ENCODE data around the gene MRPS18A. TPM values are rescaled to one million over a fixed set of nuclear protein-coding genes. Genes with fewer than 3 reads are reported as not detected.
"Not testable (repeated sequence)": the region's sequence is repeated elsewhere in the genome, so short reads cannot be mapped to it uniquely, and the experiment has no call there.

MRPS18A gene
- total RNA-seq, 2 experiments from 2014 or later = 41.0 to 47.4 TPM

GRCh38 chr6:43669922-43670622 lies 17.5 kb downstream of the MRPS18A start:
- no peak overlapping the region for H3K4me3 Mint-ChIP-seq
- H3K4me1 Mint-ChIP-seq = peaks cover 33% of the 10 kb centered on the region
- H3K9me3 Mint-ChIP-seq (ENCODE audit: low read depth) = no peaks in the 10 kb centered on the region
- peaks cover 6% of the 10 kb centered on the region for H3K36me3 Mint-ChIP-seq
- CTCF ChIA-PET = interaction anchor here (0.6 to 6.6 kb wide), 14 partner anchors 9 to 1853 kb away, joined by 3 to 52 read pairs (median 4); partner anchors contain the start of genes GTPBP2, MRPS18A, RSPH9 and VEGFA
- ATAC-seq (peak; percentile 63), DNase-seq (peak; percentile 60)
- peak overlapping the region; percentile 57 for H3K27ac Mint-ChIP-seq
- peaks cover 4% of the 10 kb centered on the region for H3K27me3 Mint-ChIP-seq

- peak overlapping the region; percentile 57 for H3K27ac Mint-ChIP-seq
Measured at GRCh38 chr6:43669050-43669921, 18.3 kb downstream of the MRPS18A start.

GRCh38 chr6:43668151-43669028 lies 19.2 kb downstream of the MRPS18A start:
- H3K4me3 Mint-ChIP-seq = no peak overlapping the region
- peaks cover 9% of the 10 kb centered on the region for H3K27me3 Mint-ChIP-seq
- ATAC-seq (peak; percentile 50), DNase-seq (peak; percentile 65)
- H3K9me3 Mint-ChIP-seq (ENCODE audit: low read depth) = no peaks in the 10 kb centered on the region
- CTCF ChIA-PET = interaction anchor here (0.7 to 6.6 kb wide), 21 partner anchors 9 to 412 kb away, joined by 3 to 54 read pairs (median 7); partner anchors contain the start of genes MAD2L1BP, MRPS18A, RSPH9 and VEGFA
- peaks cover 33% of the 10 kb centered on the region for H3K4me1 Mint-ChIP-seq
- H3K27ac Mint-ChIP-seq = peak overlapping the region; percentile 46
- H3K36me3 Mint-ChIP-seq = peaks cover 4% of the 10 kb centered on the region

More at GRCh38 chr6:43669050-43669921, 18.3 kb downstream of the MRPS18A start:
- Mint-ChIP-seq H3K9me3 (ENCODE audit: low read depth) (no peaks in the 10 kb centered on the region), H3K27me3 (peaks cover 7% of the 10 kb centered on the region), H3K4me1 (peaks cover 33% of the 10 kb centered on the region), H3K36me3 (peaks cover 6% of the 10 kb centered on the region), H3K4me3 (no peak overlapping the region)
- ATAC-seq (no peak), DNase-seq (no peak)
- CTCF ChIA-PET = interaction anchor here (0.6 to 6.6 kb wide), 14 partner anchors 9 to 1852 kb away, joined by 3 to 52 read pairs (median 4); partner anchors contain the start of genes RSPH9 and VEGFA

- no peak overlapping the region for H3K4me3 Mint-ChIP-seq
- H3K27me3 Mint-ChIP-seq = peaks cover 11% of the 10 kb centered on the region
- peaks cover 38% of the 10 kb centered on the region for H3K4me1 Mint-ChIP-seq
- CTCF ChIA-PET = interaction anchor here (0.6 to 6.6 kb wide), 43 partner anchors 8 to 413 kb away, joined by 3 to 54 read pairs (median 4); partner anchors contain the start of genes GTPBP2, MAD2L1BP, MRPS18A and RSPH9
- peaks cover 2% of the 10 kb centered on the region for H3K36me3 Mint-ChIP-seq
- DNase-seq (peak; percentile 86), ATAC-seq (peak; percentile 75)
- peak overlapping the region; percentile 24 for H3K27ac Mint-ChIP-seq
- H3K9me3 Mint-ChIP-seq (ENCODE audit: low read depth) = no peaks in the 10 kb centered on the region
Measured at GRCh38 chr6:43667245-43668150, 20.1 kb downstream of the MRPS18A start.

- H3K4me1 Mint-ChIP-seq = peaks cover 47% of the 10 kb centered on the region
- CTCF ChIA-PET = interaction anchor here (0.7 to 6.6 kb wide), 29 partner anchors 9 to 598 kb away, joined by 3 to 54 read pairs (median 4); partner anchors contain the start of genes GTPBP2, RSPH9 and VEGFA
- H3K36me3 Mint-ChIP-seq = peaks cover 2% of the 10 kb centered on the region
Measured at GRCh38 chr6:43666196-43666920, 21.2 kb downstream of the MRPS18A start.

GRCh38 chr6:43665376-43665775 lies 22.2 kb downstream of the MRPS18A start:
- H3K27me3 Mint-ChIP-seq = peaks cover 16% of the 10 kb centered on the region
- CTCF ChIA-PET = interaction anchor here (0.8 to 6.6 kb wide), 8 partner anchors 19 to 415 kb away, joined by 3 to 54 read pairs (median 18); partner anchors contain the start of genes RSPH9 and VEGFA
- no peak overlapping the region for H3K4me3 Mint-ChIP-seq
- peaks cover 3% of the 10 kb centered on the region for H3K9me3 Mint-ChIP-seq (ENCODE audit: low read depth)
- ATAC-seq (no peak), DNase-seq (no peak)
- no peak overlapping the region for H3K27ac Mint-ChIP-seq
- peaks cover 4% of the 10 kb centered on the region for H3K36me3 Mint-ChIP-seq
- H3K4me1 Mint-ChIP-seq = peaks cover 43% of the 10 kb centered on the region

More at GRCh38 chr6:43666196-43666920, 21.2 kb downstream of the MRPS18A start:
- no peak overlapping the region for H3K27ac Mint-ChIP-seq
- no peaks in the 10 kb centered on the region for H3K9me3 Mint-ChIP-seq (ENCODE audit: low read depth)
- H3K4me3 Mint-ChIP-seq = no peak overlapping the region
- H3K27me3 Mint-ChIP-seq = peaks cover 11% of the 10 kb centered on the region
- DNase-seq = no peak
- no peak for ATAC-seq

- ATAC-seq = not testable (repeated sequence)
Measured at GRCh38 chr6:43662948-43663347, 24.6 kb downstream of the MRPS18A start.

GRCh38 chr6:43658161-43658560 lies 29.4 kb downstream of the MRPS18A start:
- Mint-ChIP-seq H3K4me3 (no peak overlapping the region), H3K27me3 (peaks cover 16% of the 10 kb centered on the region), H3K4me1 (peaks cover 16% of the 10 kb centered on the region), H3K36me3 (peaks cover 4% of the 10 kb centered on the region), H3K9me3 (ENCODE audit: low read depth) (peaks cover 3% of the 10 kb centered on the region), H3K27ac (no peak overlapping the region)
- DNase-seq (no peak), ATAC-seq (no peak)
- CTCF ChIA-PET = interaction anchor here (3.2 kb wide), 1 partner anchor 9 kb away, joined by 15 read pairs; no protein-coding TSS in a partner anchor

More at GRCh38 chr6:43662948-43663347, 24.6 kb downstream of the MRPS18A start:
- not testable (repeated sequence) for H3K9me3 Mint-ChIP-seq (ENCODE audit: low read depth); H3K36me3 Mint-ChIP-seq; H3K27ac Mint-ChIP-seq; H3K4me3 Mint-ChIP-seq; DNase-seq
- CTCF ChIA-PET = interaction anchor here (0.8 to 1.3 kb wide), 3 partner anchors 10 to 106 kb away, joined by 3 to 4 read pairs (median 3); partner anchors contain the start of gene GTPBP2
- Mint-ChIP-seq H3K4me1 (peaks cover 25% of the 10 kb centered on the region), H3K27me3 (peaks cover 20% of the 10 kb centered on the region)

GRCh38 chr6:43657221-43657802 lies 30.3 kb downstream of the MRPS18A start:
- H3K4me3 Mint-ChIP-seq = no peak overlapping the region
- H3K9me3 Mint-ChIP-seq (ENCODE audit: low read depth) = peaks cover 3% of the 10 kb centered on the region
- no peak overlapping the region for H3K27ac Mint-ChIP-seq
- DNase-seq = no peak
- no peak for ATAC-seq
- peaks cover 16% of the 10 kb centered on the region for H3K27me3 Mint-ChIP-seq
- CTCF ChIA-PET = interaction anchor here (1.0 to 3.2 kb wide), 2 partner anchors 10 to 112 kb away, joined by 4 to 15 read pairs; partner anchors contain the start of gene VEGFA
- H3K4me1 Mint-ChIP-seq = peaks cover 9% of the 10 kb centered on the region
- peaks cover 4% of the 10 kb centered on the region for H3K36me3 Mint-ChIP-seq

GRCh38 chr6:43652822-43653221 lies 34.8 kb downstream of the MRPS18A start:
- not testable (repeated sequence) for H3K9me3 Mint-ChIP-seq (ENCODE audit: low read depth); H3K27me3 Mint-ChIP-seq; DNase-seq; H3K36me3 Mint-ChIP-seq; H3K27ac Mint-ChIP-seq; H3K4me1 Mint-ChIP-seq; H3K4me3 Mint-ChIP-seq; ATAC-seq
- CTCF ChIA-PET = interaction anchor here (1.3 kb wide), 1 partner anchor 14 kb away, joined by 6 read pairs; no protein-coding TSS in a partner anchor

Measured in activated CD8-positive, alpha-beta memory T cell treated with anti-CD3 and anti-CD28 coated beads, Interleukin-2, amount 10 ng/mL, durations not matched to agents 7 days and 5 days (primary cell).